Stimulated activated CD4-positive, alpha-beta T cell treated with anti-CD3 and anti-CD28 coated beads, Interleukin-4, amount 100 ng/mL, for 24 hours (primary cell): ENCODE measurements around the gene PPM1B.

Source experiments
- DNase-seq: peaks from one replicate; pipeline ENCODE4 v3.0.0-alpha.2; 2020

Gene PPM1B

DNA sequence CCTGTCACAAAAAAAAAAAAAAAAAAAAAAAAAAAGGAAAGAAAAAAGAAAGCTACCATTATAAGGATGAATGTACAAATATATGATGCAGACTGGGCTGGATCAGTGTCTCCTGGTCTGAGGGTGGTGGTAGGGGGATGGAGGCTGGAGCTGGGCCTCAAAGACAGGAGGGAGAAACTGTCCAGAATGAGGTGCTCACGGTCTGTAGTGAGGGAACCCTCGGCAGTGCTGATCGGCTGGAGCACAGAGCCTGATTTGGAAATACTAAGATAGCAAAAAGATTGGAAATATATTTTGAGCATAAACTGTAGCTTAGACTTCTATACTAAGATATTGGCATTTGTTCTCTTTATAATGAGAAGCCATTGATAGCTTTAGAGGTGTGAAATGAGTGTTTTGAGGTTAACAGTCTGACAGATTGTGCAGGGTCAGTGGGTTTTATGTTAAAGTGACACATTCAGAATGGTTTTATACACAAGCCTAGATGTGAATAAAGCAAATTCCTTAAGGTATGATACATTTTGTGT lies 98.7 kb downstream of the PPM1B start:
- DNase-seq, result no peak

DNA sequence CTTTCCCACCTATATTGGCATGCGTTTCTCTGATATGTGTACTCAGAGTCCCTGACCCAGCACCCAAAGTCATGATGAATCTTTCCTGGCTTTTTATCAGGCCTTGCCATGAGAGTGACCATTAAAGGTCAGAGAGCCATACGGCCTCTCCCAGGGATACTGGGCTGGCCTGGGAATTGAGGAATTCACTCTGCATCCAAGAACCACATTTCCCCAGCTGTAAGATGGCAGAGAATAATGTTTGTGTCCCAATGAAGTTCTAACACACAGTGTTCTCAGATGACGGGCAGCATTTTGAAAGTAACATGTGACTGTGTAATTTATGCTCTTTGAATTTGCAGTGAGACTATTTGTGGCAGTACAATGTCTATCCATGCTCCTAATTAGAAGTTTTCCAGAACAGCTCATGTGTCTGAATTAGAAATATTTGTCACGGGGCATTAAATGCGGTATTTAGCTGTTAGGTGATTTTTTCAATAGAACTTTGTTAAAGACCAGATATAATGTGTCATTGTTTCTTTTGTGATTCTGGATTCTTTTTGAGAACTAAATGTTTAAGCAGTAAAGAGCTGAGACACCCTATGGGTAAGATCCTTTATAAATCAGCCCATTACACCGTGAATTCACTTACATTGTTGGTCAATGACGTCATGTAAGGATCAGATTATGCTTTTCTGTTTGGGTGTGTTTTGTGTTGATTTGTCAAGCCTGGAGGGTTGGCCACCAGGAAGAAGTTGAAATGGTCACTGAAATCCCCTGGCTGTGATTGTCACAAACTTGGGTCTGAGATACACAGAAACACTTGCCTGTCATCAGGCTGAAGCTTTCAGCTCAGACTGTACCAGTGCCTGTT lies 99.3 kb downstream of the PPM1B start:
- DNase-seq, result no peak

DNA sequence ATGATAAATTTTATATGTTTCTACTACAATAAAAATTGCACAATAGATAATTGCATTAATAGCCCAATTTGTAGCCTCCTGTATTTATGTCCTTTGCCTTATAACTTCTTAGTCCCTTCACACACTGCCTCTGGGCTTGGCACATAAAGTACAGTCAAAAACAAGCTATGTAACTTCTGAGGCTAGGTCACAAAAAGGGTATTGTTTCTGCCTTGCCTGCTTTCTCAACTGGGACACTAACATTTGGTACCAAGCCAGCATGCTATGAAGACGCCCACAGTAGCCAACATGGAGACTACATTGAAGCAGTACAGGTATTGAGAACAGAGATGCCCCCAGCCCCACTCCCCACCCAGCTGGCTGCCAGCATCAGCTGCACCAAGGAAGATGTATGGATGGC lies 101.2 kb downstream of the PPM1B start:
- DNase-seq, result no peak

DNA sequence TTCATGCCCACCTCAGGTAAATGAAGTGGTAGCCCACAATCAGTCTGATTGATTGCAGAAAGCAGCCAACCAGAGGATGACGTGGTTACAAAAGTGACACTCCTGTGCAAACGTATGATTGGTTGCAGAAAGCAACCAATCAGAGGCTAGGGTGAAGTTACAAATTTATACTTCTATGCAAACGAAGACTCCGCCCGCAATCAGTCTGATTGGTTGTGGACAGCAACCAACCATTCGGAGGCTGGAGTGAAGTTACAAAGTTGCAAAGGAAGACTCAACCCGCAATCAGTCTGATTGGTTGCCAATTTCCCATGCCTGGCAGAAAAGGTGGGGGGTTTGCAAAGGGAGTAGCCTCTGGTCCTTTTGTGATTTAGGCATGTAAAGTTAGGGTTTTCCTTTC lies 102.6 kb downstream of the PPM1B start:
- DNase-seq, result no peak

DNA sequence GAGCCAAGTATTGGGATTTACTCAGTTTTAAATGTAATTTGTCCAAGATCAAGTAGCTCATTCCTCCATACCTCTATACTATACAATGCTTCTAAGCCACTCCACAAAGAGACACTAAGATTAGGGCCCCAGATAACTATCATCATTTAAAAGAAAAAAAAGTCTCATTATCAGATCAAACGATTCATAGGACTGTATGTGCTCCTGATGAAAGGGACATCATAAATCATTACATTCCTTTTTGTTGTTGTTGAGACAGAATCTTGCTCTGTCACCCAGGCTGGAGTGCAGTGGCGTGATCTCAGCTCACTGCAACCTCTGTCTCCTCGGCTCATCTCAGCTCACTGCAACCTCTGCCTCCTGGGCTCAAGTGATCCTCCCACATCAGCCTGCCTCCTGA lies 104.4 kb downstream of the PPM1B start:
- DNase-seq, result no peak

DNA sequence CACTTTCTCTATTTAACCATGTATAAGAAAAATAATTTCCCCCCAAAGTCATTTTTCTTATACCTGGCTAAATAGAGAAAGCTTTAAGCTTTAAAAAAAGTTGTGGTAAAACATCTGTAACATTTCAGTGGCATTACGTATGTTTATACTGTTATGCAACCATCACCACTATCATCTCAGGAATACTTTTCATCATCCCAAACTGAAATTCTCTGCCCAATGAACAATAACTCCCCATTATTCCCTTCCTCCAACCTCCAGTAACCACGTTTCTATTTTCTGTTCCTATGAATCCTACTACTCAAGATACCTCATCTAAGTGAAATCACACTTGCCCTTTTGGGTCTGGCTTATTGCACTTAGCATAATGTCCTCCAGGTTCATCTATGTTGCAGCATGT lies 104.9 kb downstream of the PPM1B start:
- no peak for DNase-seq

DNA sequence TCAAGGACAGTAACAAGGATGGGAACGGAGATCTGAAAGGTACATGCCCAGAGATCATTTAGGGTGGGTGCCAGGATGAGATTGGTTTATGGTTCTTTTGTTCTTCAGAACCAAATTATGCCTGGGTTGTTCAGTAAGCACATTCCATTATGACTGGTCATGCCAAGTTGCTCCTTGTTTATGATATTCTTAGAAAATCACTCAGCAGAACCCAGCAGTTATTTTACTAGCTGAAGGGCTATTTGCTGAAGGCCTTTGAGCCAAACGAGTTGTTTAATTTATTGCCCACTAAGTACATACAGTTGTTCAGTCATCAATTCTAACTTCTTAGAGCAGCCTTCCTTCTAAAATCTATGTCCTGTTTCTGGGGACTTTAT lies 107.2 kb downstream of the PPM1B start:
- DNase-seq, result no peak

DNA sequence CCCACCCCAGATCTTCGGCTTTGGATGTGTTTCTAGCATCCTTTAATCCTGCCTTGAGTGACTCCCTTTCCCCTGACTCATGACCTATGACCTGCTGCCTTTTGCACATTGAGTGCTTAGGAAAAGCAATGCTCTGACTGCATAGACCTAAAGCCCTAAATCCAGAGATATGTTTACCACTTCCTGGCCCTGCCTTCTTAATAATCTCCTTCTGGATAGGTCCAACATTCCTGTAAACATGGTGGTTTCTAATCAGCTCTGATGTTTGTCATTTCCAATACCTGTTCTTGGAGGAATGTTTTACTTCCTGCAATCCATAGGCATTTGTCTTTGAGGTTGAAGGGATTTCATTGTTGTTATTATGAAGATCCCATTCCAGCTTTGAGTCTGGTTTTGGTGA lies 108.9 kb downstream of the PPM1B start:
- DNase-seq, result no peak

DNA sequence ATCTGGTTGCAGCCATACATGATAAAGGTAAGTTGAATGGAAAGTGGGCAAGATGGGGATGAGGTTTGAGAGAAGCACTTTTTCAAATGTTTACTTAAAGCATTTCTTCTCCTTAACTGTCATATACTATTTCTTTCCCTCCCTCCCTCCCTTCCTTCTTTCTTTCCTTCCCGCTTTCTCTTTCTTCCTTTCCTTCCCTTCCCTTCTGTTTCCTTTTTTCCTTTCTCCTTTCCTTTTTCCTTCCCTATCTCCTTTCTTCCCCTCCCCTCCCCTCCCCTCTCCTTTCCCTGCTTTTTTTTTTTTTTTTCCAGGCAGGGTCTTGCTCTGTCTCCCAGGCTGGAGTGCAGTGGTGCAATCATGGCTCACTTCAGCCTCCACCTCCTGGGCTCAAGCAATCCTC lies 112.2 kb downstream of the PPM1B start:
- no peak for DNase-seq
